ENCODE data around the gene SORT1. TPM values are rescaled to one million over a fixed set of nuclear protein-coding genes. Genes with fewer than 3 reads are reported as not detected.
A peak's percentile ranks its signal among the peaks of the same experiment; 100 is the strongest.

Gene SORT1
- total and polyA plus RNA-seq, 2 of the 13 experiments (the other 11 are each of a cell fraction or from before 2014, with no cell fraction given), result 32.4 to 93.0 TPM

DNA sequence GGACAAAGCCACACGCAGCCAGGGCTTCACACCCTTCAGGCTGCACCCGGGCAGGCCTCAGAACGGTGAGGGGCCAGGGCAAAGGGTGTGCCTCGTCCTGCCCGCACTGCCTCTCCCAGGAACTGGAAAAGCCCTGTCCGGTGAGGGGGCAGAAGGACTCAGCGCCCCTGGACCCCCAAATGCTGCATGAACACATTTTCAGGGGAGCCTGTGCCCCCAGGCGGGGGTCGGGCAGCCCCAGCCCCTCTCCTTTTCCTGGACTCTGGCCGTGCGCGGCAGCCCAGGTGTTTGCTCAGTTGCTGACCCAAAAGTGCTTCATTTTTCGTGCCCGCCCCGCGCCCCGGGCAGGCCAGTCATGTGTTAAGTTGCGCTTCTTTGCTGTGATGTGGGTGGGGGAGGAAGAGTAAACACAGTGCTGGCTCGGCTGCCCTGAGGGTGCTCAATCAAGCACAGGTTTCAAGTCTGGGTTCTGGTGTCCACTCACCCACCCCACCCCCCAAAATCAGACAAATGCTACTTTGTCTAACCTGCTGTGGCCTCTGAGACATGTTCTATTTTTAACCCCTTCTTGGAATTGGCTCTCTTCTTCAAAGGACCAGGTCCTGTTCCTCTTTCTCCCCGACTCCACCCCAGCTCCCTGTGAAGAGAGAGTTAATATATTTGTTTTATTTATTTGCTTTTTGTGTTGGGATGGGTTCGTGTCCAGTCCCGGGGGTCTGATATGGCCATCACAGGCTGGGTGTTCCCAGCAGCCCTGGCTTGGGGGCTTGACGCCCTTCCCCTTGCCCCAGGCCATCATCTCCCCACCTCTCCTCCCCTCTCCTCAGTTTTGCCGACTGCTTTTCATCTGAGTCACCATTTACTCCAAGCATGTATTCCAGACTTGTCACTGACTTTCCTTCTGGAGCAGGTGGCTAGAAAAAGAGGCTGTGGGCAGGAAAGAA lies 122.9 kb downstream of the SORT1 start (continued):
- peak; percentile 60; the same call in 1 of the 2 replicates for TF ChIP-seq YEATS4 (CRISPR knock-in tag; IDR thresholded peaks at IDR 0.05; ENCODE audit: borderline replicate concordance)
- no peak for TF ChIP-seq ZNF367 (CRISPR knock-in tag; IDR thresholded peaks at IDR 0.05; ENCODE audit: borderline replicate concordance)
- TF ChIP-seq ZNF543 (CRISPR knock-in tag; IDR thresholded peaks at IDR 0.05), result 0 out of 2 replicates have a peak, but pooled peaks have one; percentile 34
- TF ChIP-seq, protein P1, sequence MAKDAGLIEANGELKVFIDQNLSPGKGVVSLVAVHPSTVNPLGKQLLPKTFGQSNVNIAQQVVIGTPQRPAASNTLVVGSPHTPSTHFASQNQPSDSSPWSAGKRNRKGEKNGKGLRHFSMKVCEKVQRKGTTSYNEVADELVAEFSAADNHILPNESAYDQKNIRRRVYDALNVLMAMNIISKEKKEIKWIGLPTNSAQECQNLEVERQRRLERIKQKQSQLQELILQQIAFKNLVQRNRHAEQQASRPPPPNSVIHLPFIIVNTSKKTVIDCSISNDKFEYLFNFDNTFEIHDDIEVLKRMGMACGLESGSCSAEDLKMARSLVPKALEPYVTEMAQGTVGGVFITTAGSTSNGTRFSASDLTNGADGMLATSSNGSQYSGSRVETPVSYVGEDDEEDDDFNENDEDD (CRISPR knock-in tag; IDR thresholded peaks at IDR 0.05; ENCODE audit: borderline replicate concordance), result peak; percentile 77; the same call in 1 of the 2 replicates
- TF ChIP-seq, protein P2, sequence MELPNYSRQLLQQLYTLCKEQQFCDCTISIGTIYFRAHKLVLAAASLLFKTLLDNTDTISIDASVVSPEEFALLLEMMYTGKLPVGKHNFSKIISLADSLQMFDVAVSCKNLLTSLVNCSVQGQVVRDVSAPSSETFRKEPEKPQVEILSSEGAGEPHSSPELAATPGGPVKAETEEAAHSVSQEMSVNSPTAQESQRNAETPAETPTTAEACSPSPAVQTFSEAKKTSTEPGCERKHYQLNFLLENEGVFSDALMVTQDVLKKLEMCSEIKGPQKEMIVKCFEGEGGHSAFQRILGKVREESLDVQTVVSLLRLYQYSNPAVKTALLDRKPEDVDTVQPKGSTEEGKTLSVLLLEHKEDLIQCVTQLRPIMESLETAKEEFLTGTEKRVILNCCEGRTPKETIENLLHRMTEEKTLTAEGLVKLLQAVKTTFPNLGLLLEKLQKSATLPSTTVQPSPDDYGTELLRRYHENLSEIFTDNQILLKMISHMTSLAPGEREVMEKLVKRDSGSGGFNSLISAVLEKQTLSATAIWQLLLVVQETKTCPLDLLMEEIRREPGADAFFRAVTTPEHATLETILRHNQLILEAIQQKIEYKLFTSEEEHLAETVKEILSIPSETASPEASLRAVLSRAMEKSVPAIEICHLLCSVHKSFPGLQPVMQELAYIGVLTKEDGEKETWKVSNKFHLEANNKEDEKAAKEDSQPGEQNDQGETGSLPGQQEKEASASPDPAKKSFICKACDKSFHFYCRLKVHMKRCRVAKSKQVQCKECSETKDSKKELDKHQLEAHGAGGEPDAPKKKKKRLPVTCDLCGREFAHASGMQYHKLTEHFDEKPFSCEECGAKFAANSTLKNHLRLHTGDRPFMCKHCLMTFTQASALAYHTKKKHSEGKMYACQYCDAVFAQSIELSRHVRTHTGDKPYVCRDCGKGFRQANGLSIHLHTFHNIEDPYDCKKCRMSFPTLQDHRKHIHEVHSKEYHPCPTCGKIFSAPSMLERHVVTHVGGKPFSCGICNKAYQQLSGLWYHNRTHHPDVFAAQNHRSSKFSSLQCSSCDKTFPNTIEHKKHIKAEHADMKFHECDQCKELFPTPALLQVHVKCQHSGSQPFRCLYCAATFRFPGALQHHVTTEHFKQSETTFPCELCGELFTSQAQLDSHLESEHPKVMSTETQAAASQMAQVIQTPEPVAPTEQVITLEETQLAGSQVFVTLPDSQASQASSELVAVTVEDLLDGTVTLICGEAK (IDR thresholded peaks at IDR 0.05), result no peak
- TF ChIP-seq, protein P2 (CRISPR knock-in tag; IDR thresholded peaks at IDR 0.05), result peak; percentile 62; the same call in 1 of the 2 replicates
- TF ChIP-seq SPEN (CRISPR knock-in tag; IDR thresholded peaks at IDR 0.05; ENCODE audit: low read depth), result no peak
- no peak for TF ChIP-seq NFE2 (CRISPR knock-in tag; IDR thresholded peaks at IDR 0.05)
- no peak for TF ChIP-seq TRIM24 (CRISPR knock-in tag; IDR thresholded peaks at IDR 0.05)
- TF ChIP-seq ZNF101 (CRISPR knock-in tag; IDR thresholded peaks at IDR 0.05; ENCODE audit: borderline replicate concordance, low read depth), result no peak
- TF ChIP-seq ZNF556 (CRISPR knock-in tag; IDR thresholded peaks at IDR 0.05; ENCODE audit: borderline replicate concordance), result 0 out of 2 replicates have a peak, but pooled peaks have one; percentile 42
- no peak for TF ChIP-seq CHD2 (IDR thresholded peaks at IDR 0.05; ENCODE audit: low read depth, low read length)
- TF ChIP-seq, protein P3, sequence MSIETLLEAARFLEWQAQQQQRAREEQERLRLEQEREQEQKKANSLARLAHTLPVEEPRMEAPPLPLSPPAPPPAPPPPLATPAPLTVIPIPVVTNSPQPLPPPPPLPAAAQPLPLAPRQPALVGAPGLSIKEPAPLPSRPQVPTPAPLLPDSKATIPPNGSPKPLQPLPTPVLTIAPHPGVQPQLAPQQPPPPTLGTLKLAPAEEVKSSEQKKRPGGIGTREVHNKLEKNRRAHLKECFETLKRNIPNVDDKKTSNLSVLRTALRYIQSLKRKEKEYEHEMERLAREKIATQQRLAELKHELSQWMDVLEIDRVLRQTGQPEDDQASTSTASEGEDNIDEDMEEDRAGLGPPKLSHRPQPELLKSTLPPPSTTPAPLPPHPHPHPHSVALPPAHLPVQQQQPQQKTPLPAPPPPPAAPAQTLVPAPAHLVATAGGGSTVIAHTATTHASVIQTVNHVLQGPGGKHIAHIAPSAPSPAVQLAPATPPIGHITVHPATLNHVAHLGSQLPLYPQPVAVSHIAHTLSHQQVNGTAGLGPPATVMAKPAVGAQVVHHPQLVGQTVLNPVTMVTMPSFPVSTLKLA (IDR thresholded peaks at IDR 0.05), result no peak; the same call in 1 of the 2 replicates
- TF ChIP-seq, protein P4, sequence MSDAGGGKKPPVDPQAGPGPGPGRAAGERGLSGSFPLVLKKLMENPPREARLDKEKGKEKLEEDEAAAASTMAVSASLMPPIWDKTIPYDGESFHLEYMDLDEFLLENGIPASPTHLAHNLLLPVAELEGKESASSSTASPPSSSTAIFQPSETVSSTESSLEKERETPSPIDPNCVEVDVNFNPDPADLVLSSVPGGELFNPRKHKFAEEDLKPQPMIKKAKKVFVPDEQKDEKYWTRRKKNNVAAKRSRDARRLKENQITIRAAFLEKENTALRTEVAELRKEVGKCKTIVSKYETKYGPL (CRISPR knock-in tag; IDR thresholded peaks at IDR 0.05), result no peak
- no peak for TF ChIP-seq ZFP1 (CRISPR knock-in tag; IDR thresholded peaks at IDR 0.05)
- TF ChIP-seq, protein P5, sequence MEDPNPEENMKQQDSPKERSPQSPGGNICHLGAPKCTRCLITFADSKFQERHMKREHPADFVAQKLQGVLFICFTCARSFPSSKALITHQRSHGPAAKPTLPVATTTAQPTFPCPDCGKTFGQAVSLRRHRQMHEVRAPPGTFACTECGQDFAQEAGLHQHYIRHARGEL (CRISPR knock-in tag; IDR thresholded peaks at IDR 0.05), result no peak
